Prostate gland (tissue), 2 donors: ENCODE results near the gene FBXO45.

Experiments
- CTCF ChIP-seq, 4 experiments: fragments of 200-600 bp in 2 of 4; fragments of 450-650 bp in 2 of 4; sonication (generic) in 2 of 4; IDR thresholded peaks; 1 replicate in 3 of 4; 2 replicates in 1 of 4; pipeline ENCODE4 v1.5.1; 2016 to 2019; ENCODE audit warnings: antibody characterized with exemption in 4 of 4, mild to moderate bottlenecking in 2 of 4, moderate library complexity in 2 of 4
- POLR2A ChIP-seq: fragments of 450-650 bp; IDR thresholded peaks from one replicate; pipeline ENCODE4 v1.6.1; 2016; ENCODE audit warnings: antibody characterized with exemption, mild to moderate bottlenecking
- POLR2AphosphoS5 ChIP-seq: sonication (generic); formaldehyde crosslinking; IDR thresholded peaks from one replicate; pipeline ENCODE4 v1.6.1; 2017; ENCODE audit warnings: antibody characterized with exemption

GRCh38 chr3:196563721-196564225 lies 4.7 kb upstream of the FBXO45 start:
- TF ChIP-seq CTCF (IDR thresholded peaks at IDR 0.05) (no peak), POLR2AphosphoS5 (no peak), POLR2A (no peak)
